NCI-H446 treated with DMSO at 0.1 percent for 48 hours (cell line): ENCODE results near the gene ANO7.

Experiments
- DNase-seq: peaks from one replicate; lab custom pipeline; 2025; lab: John Stamatoyannopoulos, UW

Gene ANO7

GRCh38 chr2:241188361-241189092 lies at the start of gene ANO7:
Gene ANO7, plus strand, starts transcription at chr2:241188677. Its CDS starts 1,387 bp downstream, at chr2:241190064.
- DNase-seq, result no peak

GRCh38 chr2:241139531-241140444 lies 48.7 kb upstream of the ANO7 start:
- no peak for DNase-seq

- no peak for DNase-seq
These were observed 48.0 kb upstream of the ANO7 start for GRCh38 chr2:241140445-241140840.

GRCh38 chr2:241141214-241141770 lies 47.2 kb upstream of the ANO7 start:
- no peak for DNase-seq

- DNase-seq, result no peak
These were observed 46.4 kb upstream of the ANO7 start for GRCh38 chr2:241142063-241142462.

- no peak for DNase-seq
These were observed 45.9 kb upstream of the ANO7 start for GRCh38 chr2:241142593-241142992.

- no peak for DNase-seq
These were observed 42.2 kb upstream of the ANO7 start for GRCh38 chr2:241146286-241146685.

GRCh38 chr2:241147336-241147735 lies 41.1 kb upstream of the ANO7 start:
- DNase-seq, result no peak

- no peak for DNase-seq
These were observed 40.2 kb upstream of the ANO7 start for GRCh38 chr2:241148239-241148638.

- peak; percentile 88 for DNase-seq
These were observed 39.4 kb upstream of the ANO7 start, which contains the start of gene PASK for GRCh38 chr2:241148891-241149674. Gene PASK, minus strand, starts transcription at chr2:241149472. Its CDS starts 6,440 bp downstream, at chr2:241143032.

- DNase-seq, result no peak
These were observed 38.9 kb upstream of the ANO7 start for GRCh38 chr2:241149675-241149924.

GRCh38 chr2:241149925-241150659 lies 38.4 kb upstream of the ANO7 start, which contains the start of gene PPP1R7:
Gene PPP1R7, plus strand, starts transcription at chr2:241150467. Its CDS starts 29 bp downstream, at chr2:241150496.
- peak; percentile 88 for DNase-seq

GRCh38 chr2:241150660-241151530 lies 37.6 kb upstream of the ANO7 start:
- DNase-seq, result no peak

- DNase-seq, result no peak
These were observed 36.4 kb upstream of the ANO7 start for GRCh38 chr2:241151934-241152660.

- DNase-seq, result no peak
These were observed 34.9 kb upstream of the ANO7 start for GRCh38 chr2:241153616-241154015.

- no peak for DNase-seq
These were observed 33.6 kb upstream of the ANO7 start for GRCh38 chr2:241154915-241155314.

GRCh38 chr2:241155936-241156335 lies 32.5 kb upstream of the ANO7 start:
- no peak for DNase-seq

- DNase-seq, result no peak
These were observed 31.5 kb upstream of the ANO7 start for GRCh38 chr2:241156971-241157441.

GRCh38 chr2:241157841-241158545 lies 30.5 kb upstream of the ANO7 start:
- no peak for DNase-seq
